Smooth muscle cell (in vitro differentiated cells): ENCODE results near the gene NUDCD3. TPM values are rescaled to one million over a fixed set of nuclear protein-coding genes. Genes with fewer than 3 reads are reported as not detected.

Experiments used
- DNase-seq: peaks from one replicate; lab custom pipeline; 2025; ENCODE audit not compliant: unreplicated experiment; lab: John Stamatoyannopoulos, UW
- H2AFZ ChIP-seq: fragments of 200-600 bp; sonication (generic); 2 replicates; pipeline ENCODE4 v1.6.0; 2016; ENCODE audit warnings: antibody characterized with exemption, low read depth, mild to moderate bottlenecking
- H3F3A ChIP-seq: fragments of 200-600 bp; sonication (generic); 2 replicates; pipeline ENCODE4 v1.6.0; 2017; ENCODE audit warnings: antibody characterized with exemption, low read depth
- H3K27ac ChIP-seq: fragments of 200-600 bp; sonication (generic); 2 replicates; pipeline ENCODE4 v1.5.1; 2016; ENCODE audit warnings: low read depth, mild to moderate bottlenecking
- H3K27me3 ChIP-seq: fragments of 200-600 bp; sonication (generic); 2 replicates; pipeline ENCODE4 v1.6.1; 2016; ENCODE audit warnings: low read depth, mild to moderate bottlenecking
- H3K36me3 ChIP-seq: fragments of 200-600 bp; sonication (generic); 2 replicates; pipeline ENCODE4 v1.5.1; 2016; ENCODE audit warnings: low read depth
- H3K4me1 ChIP-seq: fragments of 200-600 bp; sonication (generic); 2 replicates; pipeline ENCODE4 v1.5.1; 2016; ENCODE audit warnings: low read depth
- H3K4me2 ChIP-seq: fragments of 200-600 bp; sonication (generic); 2 replicates; pipeline ENCODE4 v1.6.0; 2016; ENCODE audit warnings: mild to moderate bottlenecking
- H3K4me3 ChIP-seq: fragments of 200-600 bp; sonication (generic); 2 replicates; pipeline ENCODE4 v1.5.1; 2016; ENCODE audit warnings: mild to moderate bottlenecking
- H3K79me2 ChIP-seq: fragments of 200-600 bp; sonication (generic); 2 replicates; pipeline ENCODE4 v1.6.0; 2016; ENCODE audit warnings: low read depth, mild to moderate bottlenecking
- H3K9ac ChIP-seq: fragments of 200-600 bp; sonication (generic); 2 replicates; pipeline ENCODE4 v1.6.0; 2016; ENCODE audit warnings: low read depth
- H3K9me3 ChIP-seq: fragments of 200-600 bp; sonication (generic); replicated peaks from 2 replicates; pipeline ENCODE4 v1.5.1; 2016; ENCODE audit warnings: low read depth
- H4K20me1 ChIP-seq: fragments of 200-600 bp; sonication (generic); 2 replicates; pipeline ENCODE4 v1.6.0; 2016; ENCODE audit warnings: low read depth
- WGBS: methylation state at CpG from one replicate; pipeline ENCODE4 v1.1.7; 2016; ENCODE audit warnings: low lambda C conversion rate; 5-methylcytosine and 5-hydroxymethylcytosine counted together
- polyA plus RNA-seq: library from polyadenylated mRNA; unstranded; fragments of >200 nt; fragmentation: Nextera tagmentation; extraction: Ambion mirVana; gene quantifications from 2 replicates; pipeline ENCODE4 v1.2.1, GENCODE V29; 2016
- total RNA-seq: library from RNA; depleted of rRNA; stranded (reverse); fragments of >200 nt; gene quantifications from 2 replicates; pipeline ENCODE4 v1.2.3, GENCODE V29; 2014
- TF ChIP-seq, protein P1 (sequence below): fragments of 200-600 bp; sonication (generic); IDR thresholded peaks from 2 replicates; pipeline ENCODE4 v1.5.1; 2017; ENCODE audit warnings: borderline replicate concordance, mild to moderate bottlenecking, antibody characterized with exemption; ENCODE audit not compliant: insufficient read depth, poor library complexity, severe bottlenecking

The NUDCD3 gene
- total and polyA plus RNA-seq, 2 experiments from 2014 or later: 32.2 to 56.3 TPM

DNA sequence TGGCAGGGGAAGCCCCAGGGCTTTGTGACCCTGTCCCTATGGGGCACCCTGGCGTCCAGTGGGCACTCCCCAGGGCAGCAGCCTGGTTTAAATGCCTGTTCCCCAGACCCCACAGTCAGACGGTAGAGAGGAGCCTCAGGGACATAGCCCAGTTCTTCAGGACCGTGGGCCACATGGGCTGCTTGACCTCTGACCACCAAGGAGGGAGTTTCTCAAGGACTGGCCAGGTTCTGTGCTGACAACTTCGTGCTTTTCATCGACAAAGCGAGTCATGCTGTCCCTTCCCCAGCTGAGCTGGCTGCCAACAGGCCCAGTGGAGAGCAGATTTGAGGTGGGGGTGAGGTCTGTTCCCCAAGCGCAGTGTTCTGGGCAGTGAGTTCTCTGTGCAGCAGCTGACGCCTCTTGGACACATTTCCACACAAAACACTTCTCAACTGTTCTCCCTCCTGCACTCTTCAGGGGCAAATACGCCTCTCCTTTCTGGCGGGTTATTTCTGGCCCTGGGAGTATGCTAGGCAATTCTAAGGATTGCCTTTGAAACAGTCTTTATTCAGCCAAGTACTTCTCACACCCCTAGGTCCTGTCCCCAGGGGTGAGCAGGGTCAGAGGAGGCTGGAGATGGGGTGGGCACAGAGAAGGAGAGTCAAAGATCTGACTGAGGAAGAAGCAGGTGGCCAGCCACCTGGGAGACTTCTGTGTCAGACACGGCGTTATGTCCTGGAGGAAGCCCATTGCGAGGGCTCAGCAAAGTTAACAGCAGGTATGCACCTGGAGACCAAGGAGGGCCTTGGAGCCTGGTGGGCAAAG is 107.8 kb downstream of the NUDCD3 start:
- H3K4me2 ChIP-seq: no peak overlapping the region
- TF ChIP-seq, protein P1, sequence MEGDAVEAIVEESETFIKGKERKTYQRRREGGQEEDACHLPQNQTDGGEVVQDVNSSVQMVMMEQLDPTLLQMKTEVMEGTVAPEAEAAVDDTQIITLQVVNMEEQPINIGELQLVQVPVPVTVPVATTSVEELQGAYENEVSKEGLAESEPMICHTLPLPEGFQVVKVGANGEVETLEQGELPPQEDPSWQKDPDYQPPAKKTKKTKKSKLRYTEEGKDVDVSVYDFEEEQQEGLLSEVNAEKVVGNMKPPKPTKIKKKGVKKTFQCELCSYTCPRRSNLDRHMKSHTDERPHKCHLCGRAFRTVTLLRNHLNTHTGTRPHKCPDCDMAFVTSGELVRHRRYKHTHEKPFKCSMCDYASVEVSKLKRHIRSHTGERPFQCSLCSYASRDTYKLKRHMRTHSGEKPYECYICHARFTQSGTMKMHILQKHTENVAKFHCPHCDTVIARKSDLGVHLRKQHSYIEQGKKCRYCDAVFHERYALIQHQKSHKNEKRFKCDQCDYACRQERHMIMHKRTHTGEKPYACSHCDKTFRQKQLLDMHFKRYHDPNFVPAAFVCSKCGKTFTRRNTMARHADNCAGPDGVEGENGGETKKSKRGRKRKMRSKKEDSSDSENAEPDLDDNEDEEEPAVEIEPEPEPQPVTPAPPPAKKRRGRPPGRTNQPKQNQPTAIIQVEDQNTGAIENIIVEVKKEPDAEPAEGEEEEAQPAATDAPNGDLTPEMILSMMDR: no peak
- H3K27me3 ChIP-seq: no peaks in the 10 kb centered on the region
- no peak overlapping the region for H2AFZ ChIP-seq
- no peaks in the 10 kb centered on the region for H3K9me3 ChIP-seq
- no peaks in the 10 kb centered on the region for H3K4me1 ChIP-seq
- H3F3A ChIP-seq: no peaks in the 10 kb centered on the region
- no peak for DNase-seq
- no peak overlapping the region for H3K4me3 ChIP-seq
- no peak overlapping the region for H3K27ac ChIP-seq
- H4K20me1 ChIP-seq: peaks cover 12% of the 10 kb centered on the region
- no peak overlapping the region for H3K9ac ChIP-seq
- H3K36me3 ChIP-seq: no peaks in the 10 kb centered on the region
- WGBS: 95% methylated on average over 13 of the region's 13 CpGs
- H3K79me2 ChIP-seq: no peaks in the 10 kb centered on the region

DNA sequence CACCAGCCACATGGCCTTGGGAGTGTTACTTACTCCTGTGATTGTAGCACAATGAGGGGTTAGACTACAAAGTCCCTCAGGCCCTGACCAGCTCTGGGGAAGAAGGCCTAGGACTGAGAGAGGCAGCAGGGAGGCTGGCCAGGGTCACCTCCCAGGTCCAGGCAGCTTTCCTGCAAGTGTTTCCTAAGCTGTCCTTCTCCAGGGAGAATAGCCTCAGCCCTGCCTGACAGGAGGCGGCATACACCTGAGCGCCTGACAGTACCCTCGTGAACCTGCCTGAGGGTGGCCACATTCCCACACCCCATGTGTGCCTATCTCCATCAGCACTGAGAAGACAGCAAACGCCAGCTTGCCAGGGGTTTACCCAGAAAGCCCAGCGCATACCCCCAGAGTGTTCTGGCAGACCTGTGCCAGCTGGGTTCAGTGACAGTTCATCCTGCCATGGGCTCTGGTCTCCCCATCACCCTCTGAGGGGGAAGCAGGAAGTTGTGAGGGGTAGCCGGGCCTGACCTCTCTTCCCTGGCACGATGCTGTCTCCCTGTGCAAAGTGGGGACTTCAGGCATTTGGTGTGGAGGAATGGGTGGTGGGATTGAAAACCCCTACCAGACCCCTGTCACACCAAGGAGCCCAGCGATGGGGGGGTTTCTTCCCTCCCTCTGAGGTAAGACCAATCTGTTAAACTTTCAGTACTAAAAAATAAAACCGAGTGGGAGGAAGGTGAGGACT is 108.8 kb downstream of the NUDCD3 start:
- H3K9me3 ChIP-seq: no peaks in the 10 kb centered on the region
- H3K9ac ChIP-seq: no peak overlapping the region
- H3K4me2 ChIP-seq: no peak overlapping the region
- TF ChIP-seq, protein P1: no peak
- no peak overlapping the region for H3K4me3 ChIP-seq
- H3K27ac ChIP-seq: no peak overlapping the region
- no peaks in the 10 kb centered on the region for H3K36me3 ChIP-seq
- peaks cover 4% of the 10 kb centered on the region for H3K27me3 ChIP-seq
- WGBS: 98% methylated on average over 9 of the region's 9 CpGs
- H3F3A ChIP-seq: no peaks in the 10 kb centered on the region
- H4K20me1 ChIP-seq: peaks cover 10% of the 10 kb centered on the region
- no peaks in the 10 kb centered on the region for H3K79me2 ChIP-seq
- no peak for DNase-seq
- no peak overlapping the region for H2AFZ ChIP-seq
- H3K4me1 ChIP-seq: no peaks in the 10 kb centered on the region

DNA sequence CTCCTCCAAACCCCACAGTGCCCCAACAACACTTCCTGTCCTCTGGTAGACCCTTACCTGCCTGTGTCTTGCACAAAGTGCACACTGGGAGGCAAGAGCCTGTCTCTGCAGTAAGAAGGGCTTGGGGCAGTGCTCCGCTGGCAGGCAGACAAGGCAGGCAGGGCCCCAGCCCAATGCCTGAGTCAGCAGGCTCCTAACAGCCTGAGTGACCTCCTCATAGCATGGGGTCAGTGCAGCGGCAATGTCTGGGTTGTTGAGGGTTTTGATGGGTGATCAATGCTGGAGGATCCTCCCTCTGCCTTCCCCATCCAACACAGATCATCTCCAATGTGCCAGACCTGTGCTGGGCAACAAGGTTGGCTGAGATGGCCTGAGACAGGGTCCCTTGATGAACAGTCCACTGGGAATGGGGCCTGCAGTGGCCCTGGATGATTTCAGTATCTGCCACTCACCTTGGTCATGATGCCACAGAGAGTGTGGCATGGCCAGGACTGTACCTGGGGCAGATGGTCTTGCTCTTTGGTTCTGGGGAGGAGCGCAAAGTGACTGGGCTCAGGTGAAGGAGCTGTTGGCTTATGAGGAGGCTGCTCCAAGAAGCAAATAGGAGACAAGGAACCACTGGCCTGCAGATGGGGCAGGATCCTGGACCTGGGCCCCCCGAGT is 109.5 kb downstream of the NUDCD3 start:
- Histone ChIP-seq H3K36me3 (no peaks in the 10 kb centered on the region), H3K4me2 (no peak overlapping the region), H3K27ac (no peak overlapping the region), H3K79me2 (no peaks in the 10 kb centered on the region), H3K9me3 (no peaks in the 10 kb centered on the region), H3K27me3 (peaks cover 4% of the 10 kb centered on the region), H3F3A (no peaks in the 10 kb centered on the region), H2AFZ (no peak overlapping the region), H3K4me3 (no peak overlapping the region), H3K9ac (no peak overlapping the region), H4K20me1 (peaks cover 5% of the 10 kb centered on the region), H3K4me1 (no peaks in the 10 kb centered on the region)
- WGBS: 92% methylated on average over 4 of the region's 4 CpGs
- DNase-seq: no peak
- TF ChIP-seq, protein P1: no peak
